K562 (cell line): ENCODE data around the gene UTS2R. TPM values are rescaled to one million over a fixed set of nuclear protein-coding genes. Genes with fewer than 3 reads are reported as not detected.

Source experiments
- ATF1 ChIP-seq, 2 experiments: fragments of 450-650 bp in 1 of 2; IDR thresholded peaks; 2 replicates each; pipeline ENCODE4 v1.6.1; 2016; ENCODE audit warnings: missing compliant biosample characterization in 1 of 2, missing genetic modification characterization in 1 of 2
- BMI1 ChIP-seq: fragments of 150-350 bp; IDR thresholded peaks from 2 replicates; pipeline ENCODE4 v1.6.1; 2014; ENCODE audit warnings: low read length
- CREBBP ChIP-seq: IDR thresholded peaks from one replicate; pipeline ENCODE4 v1.6.1; 2012; ENCODE audit warnings: low read depth, mild to moderate bottlenecking, control low read depth, inconsistent platforms, low read length
- CTBP1 ChIP-seq: fragments of 450-650 bp; IDR thresholded peaks from 2 replicates; pipeline ENCODE4 v1.6.1; 2016; ENCODE audit warnings: borderline replicate concordance
- CTCFL ChIP-seq: IDR thresholded peaks from 2 replicates; pipeline ENCODE4 v1.6.1; 2011; ENCODE audit warnings: borderline replicate concordance, low read depth, mild to moderate bottlenecking, moderate library complexity, low read length; ENCODE audit not compliant: insufficient read depth, poor library complexity, severe bottlenecking
- ETV5 ChIP-seq: sonication (generic); formaldehyde crosslinking; IDR thresholded peaks from 2 replicates; pipeline ENCODE4 v1.4.0; 2020; ENCODE audit warnings: low read depth, mild to moderate bottlenecking, missing genetic modification reagents
- EWSR1 ChIP-seq: fragments of 450-650 bp; IDR thresholded peaks from 2 replicates; pipeline ENCODE4 v1.6.1; 2018; ENCODE audit warnings: borderline replicate concordance, mild to moderate bottlenecking, low read depth, moderate library complexity; ENCODE audit not compliant: partially characterized antibody
- GMEB1 ChIP-seq: fragments of 250-450 bp; sonication (Bioruptor Pico); IDR thresholded peaks from 2 replicates; pipeline ENCODE4 v1.4.0; 2020; ENCODE audit warnings: mild to moderate bottlenecking
- KLF13 ChIP-seq: fragments of 450-650 bp; IDR thresholded peaks from 2 replicates; pipeline ENCODE4 v1.6.1; 2016; ENCODE audit warnings: missing genetic modification characterization, low read depth, mild to moderate bottlenecking, missing compliant biosample characterization, moderate library complexity, borderline replicate concordance
- NR2F6 ChIP-seq: fragments of 450-650 bp; formaldehyde crosslinking; IDR thresholded peaks from 2 replicates; pipeline ENCODE4 v1.4.0; 2020; ENCODE audit warnings: mild to moderate bottlenecking
- POLR2H ChIP-seq: IDR thresholded peaks from 2 replicates; pipeline ENCODE4 v1.6.1; 2016; ENCODE audit warnings: missing genetic modification characterization, low read depth, mild to moderate bottlenecking, control low read depth, missing compliant biosample characterization, moderate library complexity
- PTRF ChIP-seq: fragments of 450-650 bp; IDR thresholded peaks from 2 replicates; pipeline ENCODE4 v1.6.1; 2016; ENCODE audit warnings: mild to moderate bottlenecking, missing genetic modification characterization, missing compliant biosample characterization
- RBM39 ChIP-seq: fragments of 200-400 bp; formaldehyde crosslinking; optimal IDR thresholded peaks from 2 replicates; pipeline ENCODE3; 2018; ENCODE audit warnings: low read depth, low read length
- ZNF24 ChIP-seq: fragments of 450-650 bp; IDR thresholded peaks from 2 replicates; pipeline ENCODE4 v1.6.1; 2016
- ZNF316 ChIP-seq: fragments of 450-650 bp; IDR thresholded peaks from 2 replicates; pipeline ENCODE4 v1.6.1; 2016
- ZNF668 ChIP-seq: fragments of 250-450 bp; sonication (Bioruptor Pico); IDR thresholded peaks from 2 replicates; pipeline ENCODE4 v1.8.0; 2022; ENCODE audit warnings: mild to moderate bottlenecking, inconsistent platforms
- polyA plus RNA-seq, 8 experiments: library from polyadenylated mRNA; depleted of rRNA in 4 of 8; stranded (reverse) in 5 of 8; unstranded in 3 of 8; fragments of >200 nt; fragmentation: Nextera tagmentation in 2 of 8; fragmentation: Illumina TruSeq in 1 of 8; extraction: Ambion mirVana in 2 of 8; extraction: Trizol in 1 of 8; gene quantifications; 2 replicates each; pipeline versions ENCODE4 v1.2.1 to v1.2.3, GENCODE V29; 2011 to 2014; ENCODE audit warnings: inconsistent platforms in 1 of 8, missing spikeins in 1 of 8
- total RNA-seq, 7 experiments: library from RNA; depleted of rRNA in 6 of 7; stranded (reverse); fragments of >200 nt in 6 of 7; fragmentation: Illumina TruSeq in 2 of 7; extraction: Trizol in 2 of 7; gene quantifications; 2 replicates each; pipeline versions ENCODE4 v1.2.1 to v1.2.3, GENCODE V29; 2011 to 2021; ENCODE audit warnings: low replicate concordance in 1 of 7

Gene UTS2R
- total and polyA plus RNA-seq, 9 of the 15 experiments (the other 6 are each of a cell fraction or from before 2014, with no cell fraction given): 0.22 TPM; not detected in 8

- peak; percentile 6 for TF ChIP-seq CTCFL
- no peak for TF ChIP-seq EWSR1
- no peak for TF ChIP-seq RBM39
- TF ChIP-seq ZNF316: no peak
- no peak for TF ChIP-seq POLR2H (tag)
- no peak for TF ChIP-seq KLF13 (tag)
- no peak for TF ChIP-seq NR2F6 (CRISPR knock-in tag)
- TF ChIP-seq ATF1 (CRISPR knock-in tag; IDR thresholded peaks at IDR 0.05): no peak
- TF ChIP-seq ATF1 (tag; IDR thresholded peaks at IDR 0.05): no peak
- no peak for TF ChIP-seq ZNF668 (CRISPR knock-in tag)
- no peak; the same call in 1 of the 2 replicates for TF ChIP-seq ETV5
- peak; percentile 19; the same call in 1 of the 2 replicates for TF ChIP-seq ZNF24
- TF ChIP-seq CTBP1: peak; percentile 96
- no peak for TF ChIP-seq PTRF
- no peak for TF ChIP-seq BMI1
- TF ChIP-seq CREBBP: no peak
- peak; percentile 91 for TF ChIP-seq GMEB1 (CRISPR knock-in tag)
Measured at GRCh38 chr17:82418001-82418986, 46.7 kb downstream of the UTS2R start, which contains the start of the genes HEXD and OGFOD3 (continued).
